ENCODE data around the gene RPH3AL.

DNA sequence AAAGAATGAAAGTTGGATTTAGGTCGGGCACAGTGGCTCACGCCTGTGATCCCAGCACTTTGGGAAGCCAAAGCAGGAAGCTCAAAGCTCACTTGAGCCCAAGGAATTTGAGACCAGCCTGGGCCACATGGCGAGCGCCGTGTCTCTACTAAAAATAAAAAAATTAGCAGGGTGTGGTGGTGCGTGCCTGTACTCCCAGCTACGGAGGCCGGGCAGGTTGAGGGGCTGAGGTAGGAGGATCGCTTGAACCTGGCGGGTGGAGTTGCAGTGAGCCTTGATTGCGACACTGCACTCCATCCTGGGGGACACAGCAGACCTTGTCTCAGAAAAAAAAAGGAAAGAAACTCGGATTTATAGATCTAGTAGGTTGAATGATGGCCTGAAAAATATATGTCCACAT lies 37.4 kb upstream of the RPH3AL start:
- TF ChIP-seq CTCF (IDR thresholded peaks at IDR 0.05) (no peak), POLR2A (IDR thresholded peaks at IDR 0.05) (no peak)

Measured in right lobe of liver (tissue), 4 donors.